Stromal cell of bone marrow (primary cell): ENCODE data around the gene ANKRD13B.

Experiments
- DNase-seq: peaks from one replicate; pipeline ENCODE4 v3.0.0-alpha.2; 2012; ENCODE audit warnings: low read depth

The ANKRD13B gene

GRCh38 chr17:29616300-29617048 is 23.5 kb downstream of the ANKRD13B start:
- DNase-seq, result no peak

- DNase-seq, result no peak
Measured at GRCh38 chr17:29617125-29617480, 24.2 kb downstream of the ANKRD13B start.

GRCh38 chr17:29617481-29618271 is 24.7 kb downstream of the ANKRD13B start:
- no peak for DNase-seq

GRCh38 chr17:29618272-29619065 is 25.5 kb downstream of the ANKRD13B start:
- no peak for DNase-seq

GRCh38 chr17:29619251-29619650 is 26.3 kb downstream of the ANKRD13B start:
- no peak for DNase-seq

- no peak for DNase-seq
Measured at GRCh38 chr17:29620271-29620670, 27.3 kb downstream of the ANKRD13B start.

GRCh38 chr17:29620779-29621500 is 28.0 kb downstream of the ANKRD13B start:
- no peak for DNase-seq

GRCh38 chr17:29621751-29622194 is 28.8 kb downstream of the ANKRD13B start:
- DNase-seq, result no peak

- no peak for DNase-seq
Measured at GRCh38 chr17:29622337-29623282, 29.7 kb downstream of the ANKRD13B start, which contains the start of gene CORO6. Gene CORO6 (minus strand): TSS chr17:29622912. CDS start chr17:29621421, 1,491 bp downstream.

- DNase-seq, result no peak
Measured at GRCh38 chr17:29623283-29623647, 30.3 kb downstream of the ANKRD13B start.

GRCh38 chr17:29624586-29624985 is 31.7 kb downstream of the ANKRD13B start:
- no peak for DNase-seq

GRCh38 chr17:29625037-29625750 is 32.3 kb downstream of the ANKRD13B start:
- DNase-seq, result no peak

GRCh38 chr17:29627951-29628350 is 35.0 kb downstream of the ANKRD13B start:
- no peak for DNase-seq

GRCh38 chr17:29628644-29629043 is 35.7 kb downstream of the ANKRD13B start:
- no peak for DNase-seq

GRCh38 chr17:29629839-29630238 is 36.9 kb downstream of the ANKRD13B start:
- DNase-seq, result no peak

GRCh38 chr17:29630630-29631193 is 37.8 kb downstream of the ANKRD13B start:
- DNase-seq, result no peak

GRCh38 chr17:29633886-29634285 is 41.0 kb downstream of the ANKRD13B start:
- no peak for DNase-seq

- DNase-seq, result peak; percentile 49
Measured at GRCh38 chr17:29640413-29640812, 47.5 kb downstream of the ANKRD13B start.

- DNase-seq, result no peak
Measured at GRCh38 chr17:29640981-29641642, 48.2 kb downstream of the ANKRD13B start.
